ENCODE data around the gene PLK5. TPM values are rescaled to one million over a fixed set of nuclear protein-coding genes. Genes with fewer than 3 reads are reported as not detected.

The PLK5 gene
- total RNA-seq, 1 donor from 2014 or later: 0.09 TPM

DNA sequence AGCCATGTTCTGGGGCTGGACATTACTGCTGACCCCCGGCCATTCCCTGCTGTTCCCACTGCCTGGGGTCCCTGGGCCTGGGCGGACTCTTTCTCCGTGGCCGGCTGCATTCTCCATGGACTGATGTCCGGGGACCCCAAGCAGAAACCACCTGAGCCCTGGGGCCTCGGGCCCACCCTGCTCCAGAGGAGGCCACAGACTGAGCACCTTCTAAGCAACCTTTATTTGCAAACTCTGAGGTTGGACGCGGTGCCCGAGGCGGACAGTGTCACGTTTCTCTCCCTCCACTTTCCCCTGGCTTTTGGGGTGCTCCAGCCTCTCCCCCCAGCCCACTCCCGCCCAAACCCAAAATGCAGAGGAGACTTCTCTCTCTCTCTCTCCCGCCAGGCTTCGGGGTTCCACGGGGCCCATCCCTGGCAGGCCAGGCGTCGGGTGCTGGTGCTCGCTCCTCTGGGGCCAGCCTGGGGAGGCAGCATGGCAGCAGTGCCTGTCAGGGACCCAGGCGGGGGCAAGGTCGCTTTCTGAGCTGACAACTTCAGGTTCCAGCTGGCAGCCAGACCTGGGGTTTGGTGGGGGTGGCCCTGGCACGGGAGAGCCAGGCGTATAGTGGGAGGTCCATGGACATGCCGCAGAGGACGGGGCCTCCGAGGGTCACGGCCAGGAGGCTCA lies 42.5 kb upstream of the PLK5 start:
- Histone ChIP-seq H3K27me3 (ENCODE audit: insufficient read depth, low read length) (no peaks in the 10 kb centered on the region), H4K20me1 (ENCODE audit: insufficient read depth, low read length) (peaks cover 9% of the 10 kb centered on the region), H3K4me1 (ENCODE audit: insufficient read depth, low read length) (no peaks in the 10 kb centered on the region), H3K4me3 (ENCODE audit: insufficient read depth, low read depth, low read length) (no peak overlapping the region), H3K79me2 (ENCODE audit: insufficient read depth, low read length) (peaks cover 20% of the 10 kb centered on the region), H3K36me3 (ENCODE audit: insufficient read depth, low read length) (no peaks in the 10 kb centered on the region), H3K27ac (ENCODE audit: low read depth, low read length) (no peak overlapping the region), H2AFZ (ENCODE audit: low read depth, low read length) (no peak overlapping the region), H3K9me3 (ENCODE audit: insufficient read depth, low read depth, low read length) (no peaks in the 10 kb centered on the region), H3K4me2 (ENCODE audit: low read length) (no peak overlapping the region), H3K9ac (ENCODE audit: low read length) (no peak overlapping the region)
- H3K27ac Mint-ChIP-seq (ENCODE audit: unreplicated experiment): no peak overlapping the region
- H3K36me3 Mint-ChIP-seq (ENCODE audit: low read depth, unreplicated experiment): no peaks in the 10 kb centered on the region
- H3K27me3 Mint-ChIP-seq (ENCODE audit: low read depth, unreplicated experiment): no peaks in the 10 kb centered on the region
- DNase-seq (ENCODE audit: low read depth) (no peak), FAIRE-seq (no peak)
- TF ChIP-seq CTCF (IDR thresholded peaks at IDR 0.05; ENCODE audit: insufficient read depth, low read depth, low read length) (no peak), EZH2 (IDR thresholded peaks at IDR 0.05; ENCODE audit: insufficient read depth, low read length) (no peak)
- H3K4me3 Mint-ChIP-seq (ENCODE audit: unreplicated experiment): no peak overlapping the region
- H3K9me3 Mint-ChIP-seq (ENCODE audit: unreplicated experiment): no peaks in the 10 kb centered on the region
- peaks cover 4% of the 10 kb centered on the region for H3K4me1 Mint-ChIP-seq (ENCODE audit: low read depth, unreplicated experiment)

DNA sequence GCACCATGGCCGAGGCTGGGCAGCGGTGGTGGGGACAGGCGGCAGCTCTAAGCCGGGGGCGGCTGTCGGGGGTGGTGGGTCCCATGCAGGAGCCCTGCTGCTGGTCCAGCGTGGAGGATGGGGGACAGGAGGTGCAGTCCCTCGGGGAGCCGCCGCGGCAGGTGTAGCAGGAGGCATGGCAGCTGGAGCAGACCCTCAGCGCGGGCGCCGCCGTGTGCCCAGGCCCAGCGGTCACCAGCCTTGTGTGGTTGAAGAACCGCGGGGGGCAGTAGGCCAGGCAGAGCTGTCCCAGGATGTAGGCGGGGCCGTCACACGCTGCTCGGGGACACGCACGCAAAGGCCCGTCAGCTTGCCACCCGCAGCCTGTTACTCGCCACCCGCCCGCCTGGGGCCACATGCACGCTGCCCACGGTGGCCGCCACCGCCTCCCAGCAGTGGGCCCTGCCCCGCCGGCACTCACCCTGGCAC lies 42.0 kb upstream of the PLK5 start:
- peaks cover 6% of the 10 kb centered on the region for H4K20me1 ChIP-seq (ENCODE audit: insufficient read depth, low read length)
- Mint-ChIP-seq H3K4me1 (ENCODE audit: low read depth, unreplicated experiment) (peaks cover 4% of the 10 kb centered on the region), H3K9me3 (ENCODE audit: unreplicated experiment) (no peaks in the 10 kb centered on the region), H3K27me3 (ENCODE audit: low read depth, unreplicated experiment) (no peaks in the 10 kb centered on the region), H3K36me3 (ENCODE audit: low read depth, unreplicated experiment) (no peaks in the 10 kb centered on the region), H3K4me3 (ENCODE audit: unreplicated experiment) (no peak overlapping the region), H3K27ac (ENCODE audit: unreplicated experiment) (no peak overlapping the region)
- no peaks in the 10 kb centered on the region for H3K4me1 ChIP-seq (ENCODE audit: insufficient read depth, low read length)
- no peak overlapping the region for H3K4me3 ChIP-seq (ENCODE audit: insufficient read depth, low read depth, low read length)
- TF ChIP-seq EZH2 (IDR thresholded peaks at IDR 0.05; ENCODE audit: insufficient read depth, low read length) (no peak), CTCF (IDR thresholded peaks at IDR 0.05; ENCODE audit: insufficient read depth, low read depth, low read length) (no peak)
- no peak overlapping the region for H3K9ac ChIP-seq (ENCODE audit: low read length)
- no peaks in the 10 kb centered on the region for H3K27me3 ChIP-seq (ENCODE audit: insufficient read depth, low read length)
- H3K79me2 ChIP-seq (ENCODE audit: insufficient read depth, low read length): peaks cover 20% of the 10 kb centered on the region
- DNase-seq (ENCODE audit: low read depth): no peak
- H3K36me3 ChIP-seq (ENCODE audit: insufficient read depth, low read length): no peaks in the 10 kb centered on the region
- H3K4me2 ChIP-seq (ENCODE audit: low read length): no peak overlapping the region
- no peak overlapping the region for H2AFZ ChIP-seq (ENCODE audit: low read depth, low read length)
- H3K27ac ChIP-seq (ENCODE audit: low read depth, low read length): no peak overlapping the region
- no peaks in the 10 kb centered on the region for H3K9me3 ChIP-seq (ENCODE audit: insufficient read depth, low read depth, low read length)
- FAIRE-seq: no peak

Data from astrocyte (in vitro differentiated cells and primary cell).